ENCODE measurements around the gene NAP1L5.

Gene NAP1L5

GRCh38 chr4:88724406-88724805, 26.8 kb upstream of the NAP1L5 start:
- TF ChIP-seq CTCF (IDR thresholded peaks at IDR 0.05; ENCODE audit: borderline replicate concordance, insufficient read depth, low read depth, low read length), result no peak
- H3K4me3 ChIP-seq (ENCODE audit: low read depth, low read length), result no peak overlapping the region

- no peak overlapping the region for H3K4me3 ChIP-seq (ENCODE audit: low read depth, low read length)
- TF ChIP-seq CTCF (IDR thresholded peaks at IDR 0.05; ENCODE audit: borderline replicate concordance, insufficient read depth, low read depth, low read length), result no peak
Observed at GRCh38 chr4:88722828-88723227, 25.2 kb upstream of the NAP1L5 start.

GRCh38 chr4:88722276-88722780, 24.7 kb upstream of the NAP1L5 start:
- H3K4me3 ChIP-seq (ENCODE audit: low read depth, low read length), result no peak overlapping the region
- TF ChIP-seq CTCF (IDR thresholded peaks at IDR 0.05; ENCODE audit: borderline replicate concordance, insufficient read depth, low read depth, low read length), result no peak

- no peak for TF ChIP-seq CTCF (IDR thresholded peaks at IDR 0.05; ENCODE audit: borderline replicate concordance, insufficient read depth, low read depth, low read length)
- no peak overlapping the region for H3K4me3 ChIP-seq (ENCODE audit: low read depth, low read length)
Observed at GRCh38 chr4:88720451-88721428, 23.1 kb upstream of the NAP1L5 start.

- TF ChIP-seq CTCF (IDR thresholded peaks at IDR 0.05; ENCODE audit: borderline replicate concordance, insufficient read depth, low read depth, low read length), result no peak
- H3K4me3 ChIP-seq (ENCODE audit: low read depth, low read length), result no peak overlapping the region
Observed at GRCh38 chr4:88719381-88719780, 21.8 kb upstream of the NAP1L5 start.

- no peak overlapping the region for H3K4me3 ChIP-seq (ENCODE audit: low read depth, low read length)
- TF ChIP-seq CTCF (IDR thresholded peaks at IDR 0.05; ENCODE audit: borderline replicate concordance, insufficient read depth, low read depth, low read length), result no peak
Observed at GRCh38 chr4:88718098-88718497, 20.5 kb upstream of the NAP1L5 start.

GRCh38 chr4:88713782-88714181, 16.2 kb upstream of the NAP1L5 start:
- no peak for TF ChIP-seq CTCF (IDR thresholded peaks at IDR 0.05; ENCODE audit: borderline replicate concordance, insufficient read depth, low read depth, low read length)
- H3K4me3 ChIP-seq (ENCODE audit: low read depth, low read length), result no peak overlapping the region
